K562 (cell line): ENCODE measurements around the gene SCAPER. TPM values are rescaled to one million over a fixed set of nuclear protein-coding genes. Genes with fewer than 3 reads are reported as not detected.

Experiments used
- ATF7 ChIP-seq: fragments of 450-650 bp; IDR thresholded peaks from 2 replicates; pipeline ENCODE4 v1.7.1; 2014; ENCODE audit warnings: mild to moderate bottlenecking, moderate library complexity
- CUX1 ChIP-seq: fragments of 200-800 bp; sonication (Bioruptor generic); IDR thresholded peaks from 2 replicates; pipeline ENCODE4 v1.6.1; 2016; ENCODE audit warnings: missing genetic modification characterization, missing compliant biosample characterization
- ELF1 ChIP-seq: fragments of 200-800 bp; sonication (Bioruptor generic); IDR thresholded peaks from 2 replicates; pipeline ENCODE4 v1.6.1; 2016; ENCODE audit warnings: missing genetic modification characterization, missing compliant biosample characterization
- ESRRB ChIP-seq: fragments of 250-450 bp; sonication (Bioruptor Pico); IDR thresholded peaks from 2 replicates; pipeline ENCODE4 v1.5.0; 2020; ENCODE audit warnings: mild to moderate bottlenecking, moderate library complexity, borderline replicate concordance
- GTF2E2 ChIP-seq: fragments of 200-800 bp; sonication (Bioruptor generic); IDR thresholded peaks from 2 replicates; pipeline ENCODE4 v1.6.1; 2016; ENCODE audit warnings: missing genetic modification characterization, missing compliant biosample characterization
- HCFC1 ChIP-seq: IDR thresholded peaks from 2 replicates; pipeline ENCODE4 v1.6.1; 2012; ENCODE audit warnings: low read depth, low read length, improper control_type of control experiment
- PHF8 ChIP-seq: fragments of 200-600 bp; sonication (generic); IDR thresholded peaks from 2 replicates; pipeline ENCODE4 v1.6.1; 2012; ENCODE audit warnings: mixed run types, mild to moderate bottlenecking, inconsistent platforms, low read length, moderate library complexity, borderline replicate concordance
- POLR2AphosphoS5 ChIP-seq: IDR thresholded peaks from 2 replicates; pipeline ENCODE4 v1.6.1; 2011; ENCODE audit warnings: mild to moderate bottlenecking, low read depth, low read length, moderate library complexity; ENCODE audit not compliant: control insufficient read depth, insufficient read depth
- PYGO2 ChIP-seq: fragments of 450-650 bp; IDR thresholded peaks from 2 replicates; pipeline ENCODE4 v1.6.1; 2016; ENCODE audit warnings: mild to moderate bottlenecking, missing genetic modification characterization, moderate library complexity, missing compliant biosample characterization
- RFX7 ChIP-seq: fragments of 250-450 bp; sonication (Bioruptor Pico); IDR thresholded peaks from 2 replicates; pipeline ENCODE4 v1.5.1; 2021; ENCODE audit warnings: mild to moderate bottlenecking
- RHOXF2B ChIP-seq: fragments of 250-450 bp; sonication (Bioruptor Pico); conservative IDR thresholded peaks from 2 replicates; pipeline ENCODE4 v1.5.1; 2021
- SAFB ChIP-seq: fragments of 200-400 bp; formaldehyde crosslinking; IDR thresholded peaks from 2 replicates; pipeline ENCODE4 v1.6.1; 2017; ENCODE audit warnings: low read depth, low read length, borderline replicate concordance
- SLC30A9 ChIP-seq: fragments of 250-450 bp; sonication (Bioruptor Pico); IDR thresholded peaks from 2 replicates; pipeline ENCODE4 v1.8.0; 2022; ENCODE audit warnings: mild to moderate bottlenecking, moderate library complexity
- SNRNP70 ChIP-seq: fragments of 200-400 bp; formaldehyde crosslinking; optimal IDR thresholded peaks from 2 replicates; pipeline ENCODE3; 2017; ENCODE audit warnings: low read depth, low read length
- SREBF2 ChIP-seq: sonication (generic); formaldehyde crosslinking; IDR thresholded peaks from 2 replicates; pipeline ENCODE4 v1.4.0; 2020; ENCODE audit warnings: mild to moderate bottlenecking, missing genetic modification reagents
- SRSF1 ChIP-seq: fragments of 200-400 bp; formaldehyde crosslinking; IDR thresholded peaks from 2 replicates; pipeline ENCODE4 v1.6.1; 2017; ENCODE audit warnings: mild to moderate bottlenecking, low read depth, low read length, moderate library complexity
- TAF1 ChIP-seq: IDR thresholded peaks from 2 replicates; pipeline ENCODE4 v1.6.1; 2011; ENCODE audit warnings: mild to moderate bottlenecking, low read length, moderate library complexity; ENCODE audit not compliant: insufficient read depth, control insufficient read depth, severe bottlenecking; ENCODE audit errors: extremely low read depth
- TCF7L2 ChIP-seq: fragments of 150-350 bp; IDR thresholded peaks from 2 replicates; pipeline ENCODE4 v1.6.1; 2016; ENCODE audit warnings: low read depth, mild to moderate bottlenecking, low read length, moderate library complexity
- THRB ChIP-seq: fragments of 450-650 bp; formaldehyde crosslinking; conservative IDR thresholded peaks from 2 replicates; pipeline ENCODE4 v1.4.0; 2022; ENCODE audit warnings: mild to moderate bottlenecking, missing genetic modification characterization
- TRIM28 ChIP-seq: fragments of 450-650 bp; IDR thresholded peaks from 2 replicates; pipeline ENCODE4 v1.6.1; 2017
- ZNF224 ChIP-seq: sonication (generic); formaldehyde crosslinking; IDR thresholded peaks from 2 replicates; pipeline ENCODE4 v1.8.0; 2022; ENCODE audit warnings: mild to moderate bottlenecking, missing genetic modification reagents
- ZNF324 ChIP-seq: fragments of 250-450 bp; sonication (Bioruptor Pico); IDR thresholded peaks from 2 replicates; pipeline ENCODE4 v1.4.0; 2020; ENCODE audit warnings: mild to moderate bottlenecking
- ZNF431 ChIP-seq: sonication (generic); formaldehyde crosslinking; IDR thresholded peaks from 2 replicates; pipeline ENCODE4 v1.8.0; 2022; ENCODE audit warnings: mild to moderate bottlenecking, missing genetic modification reagents
- ZNF561 ChIP-seq: fragments of 450-650 bp; formaldehyde crosslinking; conservative IDR thresholded peaks from 2 replicates; pipeline ENCODE4 v1.4.0; 2020; ENCODE audit warnings: mild to moderate bottlenecking, moderate library complexity
- polyA plus RNA-seq, 8 experiments: library from polyadenylated mRNA; depleted of rRNA in 4 of 8; stranded (reverse) in 5 of 8; unstranded in 3 of 8; fragments of >200 nt; fragmentation: Nextera tagmentation in 2 of 8; fragmentation: Illumina TruSeq in 1 of 8; extraction: Ambion mirVana in 2 of 8; extraction: Trizol in 1 of 8; gene quantifications; 2 replicates each; pipeline versions ENCODE4 v1.2.1 to v1.2.3, GENCODE V29; 2011 to 2014; ENCODE audit warnings: inconsistent platforms in 1 of 8, missing spikeins in 1 of 8
- total RNA-seq, 7 experiments: library from RNA; depleted of rRNA in 6 of 7; stranded (reverse); fragments of >200 nt in 6 of 7; fragmentation: Illumina TruSeq in 2 of 7; extraction: Trizol in 2 of 7; gene quantifications; 2 replicates each; pipeline versions ENCODE4 v1.2.1 to v1.2.3, GENCODE V29; 2011 to 2021; ENCODE audit warnings: low replicate concordance in 1 of 7

The SCAPER gene
- total and polyA plus RNA-seq, 9 of the 15 experiments (the other 6 are each of a cell fraction or from before 2014, with no cell fraction given) = 1.3 to 5.7 (median 3.2) TPM

- peak; percentile 53; the same call in 1 of the 2 replicates for TF ChIP-seq ATF7
- peak; percentile 74 for TF ChIP-seq POLR2AphosphoS5
- no peak for TF ChIP-seq SRSF1
- TF ChIP-seq SREBF2 = no peak
- no peak for TF ChIP-seq ELF1
- TF ChIP-seq CUX1 (CRISPR knock-in tag) = no peak
- TF ChIP-seq TRIM28 = no peak
- no peak for TF ChIP-seq TCF7L2
- no peak for TF ChIP-seq PYGO2 (tag)
- TF ChIP-seq SLC30A9 (CRISPR knock-in tag) = no peak; the same call in 1 of the 2 replicates
- no peak for TF ChIP-seq ESRRB (CRISPR knock-in tag)
- no peak for TF ChIP-seq ZNF431 (CRISPR knock-in tag)
- 0 out of 2 replicates have a peak, but pooled peaks have one; percentile 37 for TF ChIP-seq SAFB
- peak; percentile 85 for TF ChIP-seq TAF1
- TF ChIP-seq PHF8 = peak; percentile 98
- no peak for TF ChIP-seq THRB (CRISPR knock-in tag)
- TF ChIP-seq SNRNP70 = no peak
- no peak for TF ChIP-seq ZNF224
- no peak for TF ChIP-seq ZNF561
- no peak for TF ChIP-seq ZNF324 (CRISPR knock-in tag)
- peak; percentile 89 for TF ChIP-seq GTF2E2
- no peak for TF ChIP-seq RFX7
- TF ChIP-seq HCFC1 = no peak
- TF ChIP-seq RHOXF2B (CRISPR knock-in tag) = no peak
Observed at GRCh38 chr15:76931397-76932134, 26.4 kb upstream of the SCAPER start, which contains the start of gene RCN2 (continued).
